ENCODE measurements around the gene TMEM107.
"Not testable (repeated sequence)": the region's sequence is repeated elsewhere in the genome, so short reads cannot be mapped to it uniquely, and the experiment has no call there.

TMEM107 gene

GRCh38 chr17:8176197-8176940 lies at the start of gene TMEM107:
TMEM107 (minus strand) TSS chr17:8176380; CDS start chr17:8176286, 94 bp downstream.
- DNase-seq, result peak; percentile 89

- DNase-seq, result no peak
These were observed 49.0 kb upstream of the TMEM107 start for GRCh38 chr17:8224891-8225812.

DNA sequence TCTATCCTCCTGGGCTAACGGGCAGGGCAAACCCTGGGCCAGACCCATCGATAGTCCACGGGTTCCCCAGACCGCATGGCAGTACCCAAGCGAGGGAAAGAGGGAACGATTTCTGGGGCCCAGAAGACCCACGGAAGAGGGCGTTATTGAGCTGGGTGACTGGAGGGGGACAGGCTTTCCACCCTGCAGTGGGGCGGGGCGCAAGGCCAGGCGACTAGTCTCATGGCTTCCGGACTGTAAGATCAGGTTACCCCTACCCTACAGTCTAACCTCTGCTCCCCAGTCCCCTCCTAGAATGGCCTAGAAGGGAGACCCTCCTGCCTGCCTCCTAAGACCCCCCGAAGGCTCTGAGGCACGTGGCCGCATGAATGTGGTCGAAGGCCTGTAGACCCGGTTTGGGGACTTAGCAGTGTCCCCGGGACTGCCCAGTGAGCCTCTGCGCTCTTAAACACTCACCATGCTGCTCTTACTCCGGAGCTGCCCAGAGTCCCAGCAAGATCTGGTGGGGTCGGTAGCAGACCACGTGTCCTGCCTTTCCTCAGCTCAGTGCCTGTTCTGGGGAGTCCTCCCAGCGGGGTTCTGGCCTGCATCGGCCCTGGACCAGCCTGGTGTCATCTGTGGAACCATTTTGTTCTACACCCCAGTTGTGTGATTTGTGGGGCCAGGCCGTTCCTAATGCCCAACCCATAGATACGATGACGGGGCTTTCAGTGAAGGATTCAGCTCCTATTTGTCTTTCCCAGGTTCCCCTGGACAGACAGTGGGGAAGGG lies 47.4 kb upstream of the TMEM107 start:
- peak; percentile 71 for DNase-seq

- DNase-seq, result peak; percentile 93
These were observed 46.6 kb upstream of the TMEM107 start for GRCh38 chr17:8222630-8223355.

DNA sequence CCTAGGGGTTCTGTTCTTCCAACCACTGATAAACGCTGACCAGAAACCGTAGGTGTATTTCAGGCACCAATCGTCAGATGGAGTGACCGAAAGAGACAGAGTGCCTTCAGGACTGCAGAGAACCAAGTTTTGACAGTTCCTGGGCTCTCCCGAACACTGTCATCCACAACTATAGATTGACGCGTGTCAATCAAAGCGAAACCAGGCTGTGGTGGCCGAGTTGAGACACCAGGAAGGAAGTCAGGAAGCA lies 46.1 kb upstream of the TMEM107 start:
- DNase-seq, result no peak

DNA sequence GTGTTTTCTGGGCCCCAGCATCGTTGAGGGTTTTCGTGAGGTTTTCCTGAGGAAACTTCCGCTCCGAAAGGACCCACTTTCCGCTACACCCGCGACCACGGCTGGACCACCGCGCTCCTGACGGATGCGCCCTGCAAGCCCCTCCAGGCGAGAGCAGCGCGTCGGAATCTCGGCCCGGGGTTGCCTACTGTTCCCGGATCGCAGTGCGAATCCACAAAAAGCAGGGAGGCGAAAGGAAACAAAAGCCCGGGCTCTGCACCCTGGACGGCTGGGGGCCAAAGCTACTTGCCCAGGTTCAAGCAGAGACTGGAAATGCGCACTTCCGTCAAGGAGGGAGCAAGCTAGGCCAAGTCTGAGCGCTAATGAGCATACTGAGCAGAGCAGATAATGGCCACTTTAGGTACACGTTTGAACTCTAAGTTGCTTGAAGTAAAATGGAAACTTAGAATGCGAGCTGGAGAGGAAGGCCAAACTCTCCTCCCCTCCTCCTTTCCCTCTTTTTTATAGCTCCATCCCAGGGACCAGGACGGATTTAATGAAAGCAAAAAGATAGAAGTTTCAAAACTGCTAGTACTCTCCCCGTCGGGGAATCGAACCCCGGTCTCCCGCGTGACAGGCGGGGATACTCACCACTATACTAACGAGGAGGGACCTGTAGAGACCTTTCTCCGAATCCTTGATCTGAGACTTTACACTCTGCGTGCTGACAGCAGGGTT lies 45.6 kb upstream of the TMEM107 start:
- DNase-seq, result peak; percentile 83

GRCh38 chr17:8220783-8221662 lies 44.8 kb upstream of the TMEM107 start:
- DNase-seq, result peak; percentile 88

DNA sequence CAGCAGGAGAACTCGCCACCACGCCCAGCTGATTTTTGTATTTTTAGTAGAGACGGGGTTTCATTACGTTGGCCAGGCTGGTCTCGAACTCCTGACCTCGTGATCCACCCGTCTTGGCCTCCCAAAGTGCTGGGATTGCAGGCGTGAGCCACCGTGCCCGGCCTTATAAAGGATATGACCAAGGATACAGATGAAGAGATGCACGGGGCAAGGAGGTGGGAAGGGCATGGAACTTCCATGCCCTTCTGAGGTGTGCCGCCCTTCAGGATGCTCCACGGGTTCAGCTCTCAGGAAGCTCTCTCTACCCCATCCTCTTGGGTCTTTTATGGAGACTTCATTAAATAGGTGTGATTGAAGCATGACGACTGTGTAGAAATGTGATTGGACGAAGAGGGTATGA lies 37.8 kb upstream of the TMEM107 start:
- not testable (repeated sequence) for DNase-seq

- no peak for DNase-seq
These were observed 36.4 kb upstream of the TMEM107 start for GRCh38 chr17:8212312-8213180.

DNA sequence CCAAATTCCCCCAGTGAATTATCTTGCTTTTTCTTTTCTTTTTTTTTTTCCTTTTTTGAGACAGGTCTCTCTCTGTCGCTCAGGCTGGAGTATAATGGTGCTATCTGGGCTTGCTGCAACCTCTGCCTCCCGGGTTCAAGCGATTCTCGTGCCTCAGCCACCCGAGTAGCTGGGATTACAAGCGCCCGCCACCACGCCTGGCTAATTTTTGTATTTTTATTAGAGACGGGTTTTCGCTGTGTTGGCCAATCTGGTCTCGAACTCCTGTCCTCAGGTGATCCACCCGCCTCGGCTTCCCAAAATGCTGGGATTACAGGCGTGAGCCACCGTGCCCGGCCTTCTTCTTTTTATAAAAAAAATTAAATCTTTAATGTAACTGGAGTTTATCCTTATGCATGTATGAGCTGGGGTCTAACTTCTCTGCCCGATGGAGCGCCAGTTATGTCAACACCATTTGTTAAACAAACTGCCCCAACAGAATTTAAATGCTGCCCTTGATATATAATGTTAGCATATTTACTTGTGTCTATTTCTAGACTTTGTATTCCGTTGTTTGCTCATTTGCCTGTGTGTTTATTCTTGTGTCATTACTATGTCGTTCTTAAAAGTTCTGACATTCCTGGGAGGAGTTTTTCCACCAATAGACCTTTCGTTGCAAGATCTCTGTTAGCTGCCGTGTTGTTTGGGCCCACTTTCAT lies 34.7 kb upstream of the TMEM107 start:
- DNase-seq, result no peak

DNA sequence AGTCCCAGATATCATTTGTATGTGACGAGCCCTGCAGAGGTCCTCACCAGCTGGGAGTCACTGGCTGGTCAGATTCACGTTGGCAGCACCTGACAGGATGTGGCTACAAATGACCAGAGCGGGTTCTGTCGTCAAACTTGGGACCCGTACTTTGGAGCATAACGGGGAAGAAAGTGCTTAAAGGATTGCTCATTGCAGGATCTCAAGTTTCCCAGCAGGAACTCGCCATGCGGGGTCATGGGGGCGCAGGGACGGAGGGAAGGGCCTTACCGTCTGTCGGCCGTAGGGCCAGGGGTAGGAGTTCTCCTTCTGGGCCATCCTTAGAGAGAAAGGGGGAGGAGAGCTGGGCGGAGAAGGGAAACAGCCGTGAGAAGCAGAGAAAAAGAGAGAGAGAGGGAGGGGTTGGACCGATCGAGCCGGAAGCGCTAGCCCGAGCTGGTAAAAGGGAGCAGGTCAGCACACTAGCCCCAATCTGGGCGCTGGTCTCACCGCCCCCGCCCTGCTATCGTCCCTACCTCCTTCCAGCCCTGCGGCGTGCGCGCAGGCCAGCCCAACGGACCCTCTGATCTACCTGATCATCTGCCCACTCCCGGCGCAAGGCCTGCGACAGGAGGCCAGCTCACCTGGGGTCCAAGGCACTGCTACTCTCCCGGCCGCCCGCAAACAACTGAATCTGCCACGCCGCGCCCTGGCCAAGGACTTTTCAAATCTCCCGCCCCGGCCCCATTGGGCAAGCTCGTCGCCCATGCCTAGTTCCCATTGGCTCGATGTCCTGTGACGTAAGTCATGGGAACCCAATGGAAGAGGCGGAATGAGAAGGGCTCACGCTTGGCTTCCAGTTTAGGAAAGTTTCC lies 34.0 kb upstream of the TMEM107 start, which contains the start of gene AURKB:
TSS of gene AURKB (minus strand) at position 669 of the 854 bp plus-strand sequence. CDS start at position 318, 351 bp downstream.
- peak; percentile 92 for DNase-seq

DNA sequence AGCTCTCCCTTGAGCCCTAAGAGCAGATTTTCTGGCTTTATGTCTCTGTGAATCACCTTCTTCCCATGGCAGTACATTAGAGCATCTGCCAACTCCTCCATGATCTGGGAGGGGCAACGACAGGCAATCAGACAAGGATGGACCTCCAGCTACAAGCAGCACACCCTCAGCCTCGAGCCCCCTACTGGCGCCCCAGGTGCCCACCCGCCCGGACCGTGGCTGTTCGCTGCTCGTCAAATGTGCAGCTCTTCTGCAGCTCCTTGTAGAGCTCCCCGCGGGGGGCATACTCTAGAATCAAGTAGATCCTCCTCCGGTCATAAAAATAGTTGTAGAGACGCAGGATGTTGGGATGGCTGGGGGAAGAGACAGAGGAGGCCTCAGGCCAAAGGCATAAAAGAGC lies 30.4 kb upstream of the TMEM107 start:
- DNase-seq, result no peak

DNA sequence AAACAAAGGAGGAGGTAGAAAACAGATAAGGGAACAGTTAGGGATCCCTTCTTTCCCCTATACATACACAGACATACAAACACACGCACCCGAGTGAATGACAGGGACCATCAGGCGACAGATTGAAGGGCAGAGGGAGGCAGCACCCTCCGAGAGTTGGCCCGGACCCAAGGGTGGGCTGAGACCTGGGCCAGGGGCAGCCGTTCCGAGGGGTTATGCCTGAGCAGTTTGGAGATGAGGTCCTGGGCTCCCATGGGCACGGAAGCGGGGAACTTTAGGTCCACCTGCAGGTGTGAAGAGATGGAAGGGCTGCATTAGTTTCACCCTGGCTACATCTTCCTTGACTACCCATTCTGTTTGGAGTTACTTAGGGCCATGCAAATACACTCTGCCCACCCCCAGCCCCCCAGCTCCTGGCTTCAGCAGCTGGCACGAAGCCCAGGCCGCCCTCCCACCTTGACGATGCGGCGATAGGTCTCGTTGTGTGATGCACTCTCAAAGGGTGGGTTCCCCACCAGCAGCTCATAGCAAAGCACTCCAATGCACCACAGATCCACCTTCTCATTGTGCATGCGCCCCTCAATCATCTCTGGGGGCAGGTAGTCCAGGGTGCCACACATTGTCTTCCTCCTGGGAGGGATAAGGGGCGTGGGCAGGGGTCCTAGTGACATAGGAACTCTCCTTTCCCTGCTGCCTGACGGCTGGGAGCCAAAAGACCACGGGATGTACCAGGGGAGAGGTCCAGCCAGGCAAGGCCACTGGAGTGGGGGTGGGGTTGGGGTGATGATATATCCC lies 28.8 kb upstream of the TMEM107 start:
- no peak for DNase-seq

GRCh38 chr17:8192070-8192815 lies 16.1 kb upstream of the TMEM107 start:
- peak; percentile 99 for DNase-seq

DNA sequence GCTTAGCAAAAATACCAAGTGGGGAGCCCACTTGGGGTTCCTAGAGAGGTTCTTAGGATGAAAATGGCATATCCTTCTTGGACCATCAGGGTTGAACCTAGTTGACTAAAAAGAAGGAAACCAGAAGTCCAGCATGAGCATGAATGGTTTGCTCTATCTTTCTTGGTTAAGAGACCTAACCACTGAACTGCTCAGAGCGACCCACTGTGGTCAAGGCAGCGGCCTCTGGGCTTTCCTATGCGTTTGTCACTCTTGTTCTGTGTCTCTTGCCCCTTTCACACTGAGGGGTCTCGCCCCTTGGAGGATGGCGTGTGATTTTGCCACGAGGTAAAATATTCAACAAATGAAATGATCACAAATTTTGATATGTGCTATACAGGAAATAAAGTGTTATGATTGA lies 14.3 kb upstream of the TMEM107 start:
- DNase-seq, result no peak

- peak; percentile 99 for DNase-seq
These were observed 13.7 kb upstream of the TMEM107 start, which contains the start of gene BORCS6 for GRCh38 chr17:8189711-8190477. BORCS6 (minus strand) TSS chr17:8190180; CDS start chr17:8190140, 40 bp downstream.
